ENCODE results near the gene PYGL. TPM values are rescaled to one million over a fixed set of nuclear protein-coding genes. Genes with fewer than 3 reads are reported as not detected.
"Not testable (repeated sequence)": the region's sequence is repeated elsewhere in the genome, so short reads cannot be mapped to it uniquely, and the experiment has no call there.

Gene PYGL
- total RNA-seq, 1 donor from 2014 or later, result 161 TPM

GRCh38 chr14:50928002-50928635, 16.2 kb downstream of the PYGL start:
- DNase-seq (ENCODE audit: low read depth), result peak; percentile 91

GRCh38 chr14:50926851-50927386, 17.4 kb downstream of the PYGL start:
- DNase-seq (ENCODE audit: low read depth), result no peak

GRCh38 chr14:50924843-50925242, 19.4 kb downstream of the PYGL start:
- no peak for DNase-seq (ENCODE audit: low read depth)

- no peak for DNase-seq (ENCODE audit: low read depth)
Observed at GRCh38 chr14:50924236-50924635, 20.0 kb downstream of the PYGL start.

- DNase-seq (ENCODE audit: low read depth), result no peak
Observed at GRCh38 chr14:50922803-50923202, 21.5 kb downstream of the PYGL start.

GRCh38 chr14:50920482-50921230, 23.6 kb downstream of the PYGL start:
- peak; percentile 98 for DNase-seq (ENCODE audit: low read depth)

- DNase-seq (ENCODE audit: low read depth), result not testable (repeated sequence)
Observed at GRCh38 chr14:50919524-50919923, 24.8 kb downstream of the PYGL start.

- DNase-seq (ENCODE audit: low read depth), result peak; percentile 59
Observed at GRCh38 chr14:50917449-50917848, 26.8 kb downstream of the PYGL start.

GRCh38 chr14:50910495-50911420, 33.5 kb downstream of the PYGL start:
- no peak for DNase-seq (ENCODE audit: low read depth)

GRCh38 chr14:50906326-50907065, 37.8 kb downstream of the PYGL start:
- no peak for DNase-seq (ENCODE audit: low read depth)

- DNase-seq (ENCODE audit: low read depth), result no peak
Observed at GRCh38 chr14:50904719-50905118, 39.6 kb downstream of the PYGL start.

- DNase-seq (ENCODE audit: low read depth), result no peak
Observed at GRCh38 chr14:50901361-50901760, 42.9 kb downstream of the PYGL start.

GRCh38 chr14:50897658-50898175, 46.6 kb downstream of the PYGL start:
- no peak for DNase-seq (ENCODE audit: low read depth)

- DNase-seq (ENCODE audit: low read depth), result not testable (repeated sequence)
Observed at GRCh38 chr14:50897005-50897404, 47.3 kb downstream of the PYGL start.

GRCh38 chr14:50896421-50896820, 47.9 kb downstream of the PYGL start:
- not testable (repeated sequence) for DNase-seq (ENCODE audit: low read depth)

GRCh38 chr14:50892255-50892654, 52.0 kb downstream of the PYGL start:
- DNase-seq (ENCODE audit: low read depth), result no peak

GRCh38 chr14:50887476-50887875, 56.8 kb downstream of the PYGL start:
- no peak for DNase-seq (ENCODE audit: low read depth)

- no peak for DNase-seq (ENCODE audit: low read depth)
Observed at GRCh38 chr14:50883827-50884197, 60.5 kb downstream of the PYGL start.

- no peak for DNase-seq (ENCODE audit: low read depth)
Observed at GRCh38 chr14:50882932-50883826, 61.1 kb downstream of the PYGL start.

Data from myocyte (in vitro differentiated cells).